ENCODE results near the gene SYNPO2.

SYNPO2 gene

GRCh38 chr4:118883861-118884260 is 4.8 kb upstream of the SYNPO2 start:
- no peak for DNase-seq

DNA sequence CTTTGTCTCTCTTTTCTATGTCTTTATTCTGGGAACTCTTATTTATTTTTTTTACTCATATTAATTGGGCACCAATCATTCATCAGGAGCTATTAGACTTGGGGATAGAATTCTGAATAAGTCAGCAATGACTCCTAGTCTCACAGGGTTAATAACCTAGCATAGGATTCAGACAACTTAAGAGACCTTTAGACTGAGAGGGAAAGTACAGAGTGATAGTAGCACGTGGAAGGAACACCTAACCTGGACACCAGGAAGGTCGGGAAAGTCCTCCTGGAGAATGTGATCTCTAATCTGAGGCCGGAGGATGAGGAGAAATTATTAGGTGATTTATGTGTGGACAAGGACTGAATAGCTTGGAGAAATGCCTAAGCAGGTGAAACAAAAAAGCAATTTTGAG is 3.9 kb upstream of the SYNPO2 start:
- no peak for DNase-seq

GRCh38 chr4:118889312-118889691 is 648 bp downstream of the SYNPO2 start:
- no peak for DNase-seq

- DNase-seq = no peak
These were observed 5.4 kb downstream of the SYNPO2 start for GRCh38 chr4:118894034-118894433.

GRCh38 chr4:118898221-118898620 is 9.6 kb downstream of the SYNPO2 start:
- no peak for DNase-seq

DNA sequence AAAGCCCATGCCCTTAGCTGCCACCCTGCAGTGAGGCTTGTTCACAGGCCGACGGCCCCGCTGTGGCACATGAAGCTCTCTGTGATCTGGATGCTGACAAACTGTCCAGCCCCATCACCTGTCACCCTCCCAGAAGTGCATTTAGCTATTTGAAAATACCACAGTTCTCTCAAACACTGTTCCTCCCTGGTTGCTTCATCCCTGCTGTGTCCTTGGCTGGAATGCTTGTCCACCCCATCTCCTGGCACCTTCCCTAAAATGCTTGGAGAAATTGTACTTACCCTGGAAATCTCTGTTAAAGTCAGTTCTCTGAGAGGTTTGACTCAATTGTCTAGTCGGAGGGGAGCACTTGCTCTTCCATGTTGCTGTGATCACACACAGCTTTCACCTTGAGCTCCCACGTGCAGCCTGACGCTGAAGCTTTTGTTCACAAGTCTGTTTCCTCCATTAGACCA is 10.1 kb downstream of the SYNPO2 start:
- DNase-seq = no peak

GRCh38 chr4:118904418-118904817 is 15.8 kb downstream of the SYNPO2 start:
- DNase-seq = no peak

DNA sequence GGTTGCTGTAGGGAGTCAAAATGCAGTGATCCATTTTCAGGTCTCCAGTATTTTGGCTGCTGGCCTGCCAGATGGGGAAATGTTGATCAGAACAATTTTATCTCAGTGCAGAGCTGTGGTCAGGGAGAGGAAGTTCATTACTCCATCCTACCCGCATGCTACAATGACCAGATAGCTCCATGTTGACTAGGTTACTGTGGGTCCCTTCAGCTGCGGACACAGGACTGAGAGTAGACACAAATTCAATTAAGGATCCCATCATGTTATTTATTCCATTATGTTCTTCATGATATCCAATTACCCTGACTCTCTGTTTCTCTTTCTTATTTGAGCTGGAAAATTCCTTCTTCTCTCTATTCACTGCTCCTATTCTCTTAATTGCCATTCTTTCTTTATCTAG is 16.3 kb downstream of the SYNPO2 start:
- no peak for DNase-seq

DNA sequence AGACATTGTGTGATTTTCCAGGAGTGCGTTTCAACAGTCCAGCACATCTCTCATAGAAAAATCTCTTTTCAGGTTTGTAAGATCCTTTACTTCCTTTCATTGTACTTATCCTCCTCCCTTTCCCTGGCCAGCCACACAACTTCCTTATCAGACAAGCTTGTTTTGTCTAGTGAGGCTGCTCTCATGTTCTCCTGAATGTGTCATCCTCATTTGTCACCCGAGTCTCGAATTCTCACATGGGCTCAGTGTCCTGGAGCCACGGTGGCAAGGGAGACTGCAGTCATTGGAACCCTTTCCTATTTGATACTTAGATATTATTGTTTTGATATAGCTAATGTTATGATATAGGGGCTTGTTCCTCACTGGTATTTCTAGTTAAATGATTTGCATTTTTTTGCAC is 16.9 kb downstream of the SYNPO2 start:
- DNase-seq = no peak

DNA sequence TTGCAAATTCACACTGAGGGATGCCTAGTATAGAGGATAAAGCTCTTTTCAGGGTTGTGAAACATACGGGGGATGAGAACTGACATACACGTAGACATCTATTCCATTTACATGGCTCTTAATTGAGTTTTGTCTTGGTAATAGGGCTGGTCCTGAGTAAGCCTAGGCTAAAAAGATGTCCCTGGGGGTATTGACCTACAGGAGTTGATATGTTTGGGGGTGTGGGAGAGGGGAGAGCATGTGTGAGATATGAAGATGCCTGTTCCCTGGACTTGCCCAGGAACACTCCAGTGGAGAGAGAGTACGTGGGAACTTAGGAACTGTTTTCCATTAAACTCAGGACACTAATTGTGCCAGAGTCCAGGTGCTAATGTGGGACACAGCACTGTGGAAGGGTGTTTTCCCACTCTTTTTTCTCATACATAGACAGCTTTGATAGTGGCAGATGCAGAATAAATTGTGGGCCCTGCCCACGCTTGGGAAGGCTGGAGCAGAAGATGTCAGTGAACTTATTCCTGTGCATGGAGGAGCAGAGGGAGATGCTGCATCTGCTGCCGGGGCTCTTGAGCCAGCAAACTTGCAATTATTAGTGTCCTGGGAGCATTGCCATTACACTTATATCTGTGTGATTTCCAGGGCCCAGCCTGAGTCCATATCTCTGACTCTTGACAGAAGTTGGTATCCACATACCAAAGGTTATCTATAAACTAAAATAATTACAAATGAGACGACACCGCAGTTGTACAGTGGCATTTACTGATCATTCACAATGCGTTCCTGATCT is 20.7 kb downstream of the SYNPO2 start:
- DNase-seq = no peak

DNA sequence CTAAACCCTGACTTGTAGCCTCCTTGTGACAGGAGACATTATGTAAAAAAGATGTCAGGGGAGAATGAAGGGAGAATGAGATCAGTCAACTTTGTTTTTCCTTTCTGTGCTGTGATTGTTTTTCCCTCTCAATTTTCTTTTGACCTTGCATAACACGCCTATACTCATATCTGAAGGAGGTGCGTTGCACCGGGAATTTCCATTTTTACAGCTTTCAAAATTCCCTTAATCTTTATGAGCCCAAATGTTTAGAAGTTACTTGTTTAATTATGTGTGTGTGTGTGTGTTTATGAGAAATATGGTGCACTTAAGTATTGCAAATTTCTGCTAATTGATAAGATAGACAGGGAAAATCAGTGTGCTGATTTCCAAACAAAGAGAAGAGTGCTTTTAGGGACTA is 21.6 kb downstream of the SYNPO2 start:
- DNase-seq = no peak

DNA sequence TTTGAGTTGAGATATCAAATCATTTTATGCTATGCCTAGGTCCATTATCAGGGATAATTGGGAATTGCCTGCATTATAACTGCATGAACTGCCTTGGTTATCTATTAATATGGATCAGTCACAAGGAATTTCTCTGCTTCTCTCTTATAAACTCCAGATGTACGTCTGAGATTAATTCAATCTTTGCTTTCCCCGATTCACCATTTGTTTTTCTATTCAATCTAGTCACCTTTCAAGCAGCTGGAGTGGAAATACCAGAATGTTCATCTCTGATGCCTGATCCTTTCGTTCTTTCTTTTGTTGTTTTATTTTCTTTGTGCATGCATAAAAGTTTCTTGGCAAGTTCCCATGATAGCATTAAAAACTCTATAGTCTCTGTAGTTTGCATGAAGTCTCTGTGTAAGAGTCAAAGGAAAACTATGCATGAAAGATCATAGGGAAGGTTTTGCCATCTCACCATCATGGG is 22.6 kb downstream of the SYNPO2 start:
- DNase-seq = no peak

GRCh38 chr4:118915468-118915867 is 26.8 kb downstream of the SYNPO2 start:
- no peak for DNase-seq

- DNase-seq = no peak
These were observed 28.1 kb downstream of the SYNPO2 start for GRCh38 chr4:118916691-118917289.

DNA sequence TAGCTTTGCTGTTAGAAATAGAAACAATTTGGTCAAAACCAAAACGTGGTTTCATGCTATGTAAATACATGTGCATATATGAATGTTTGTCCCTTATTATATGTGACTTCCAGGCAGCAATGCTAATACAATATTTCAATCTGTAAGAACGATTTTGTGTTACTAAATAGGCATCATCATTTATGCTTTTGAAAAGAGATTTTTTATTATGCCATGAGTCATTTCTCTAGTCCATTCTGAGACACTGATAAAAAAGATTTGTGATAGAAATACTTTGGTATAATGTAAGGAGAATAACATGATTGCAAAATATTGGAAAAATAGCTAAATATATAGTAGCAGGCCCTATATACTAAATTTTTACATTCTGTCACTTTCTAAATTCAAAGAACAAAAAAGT is 28.9 kb downstream of the SYNPO2 start:
- DNase-seq = no peak

- DNase-seq = no peak
These were observed 29.7 kb downstream of the SYNPO2 start for GRCh38 chr4:118918388-118918787.

- no peak for DNase-seq
These were observed 31.6 kb downstream of the SYNPO2 start for GRCh38 chr4:118920247-118920646.

DNA sequence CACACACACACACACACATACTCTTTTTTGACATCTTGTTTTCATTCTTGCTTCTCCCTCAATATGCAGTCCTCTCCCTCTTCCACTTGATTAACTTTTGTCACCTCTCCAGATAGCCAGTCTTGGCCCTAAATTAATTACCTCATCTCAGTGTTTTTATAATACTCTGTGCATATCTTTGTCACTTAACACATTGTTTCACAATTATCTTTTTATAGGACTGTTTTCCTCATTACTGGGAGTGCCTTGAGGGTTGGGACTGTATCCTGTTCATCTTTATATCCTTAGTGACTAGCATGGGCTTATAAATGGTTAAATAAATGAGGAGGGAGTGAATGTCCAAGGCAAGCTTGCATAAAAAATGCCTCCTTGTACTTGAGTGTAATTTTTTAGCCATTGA is 33.1 kb downstream of the SYNPO2 start:
- DNase-seq = no peak

DNA sequence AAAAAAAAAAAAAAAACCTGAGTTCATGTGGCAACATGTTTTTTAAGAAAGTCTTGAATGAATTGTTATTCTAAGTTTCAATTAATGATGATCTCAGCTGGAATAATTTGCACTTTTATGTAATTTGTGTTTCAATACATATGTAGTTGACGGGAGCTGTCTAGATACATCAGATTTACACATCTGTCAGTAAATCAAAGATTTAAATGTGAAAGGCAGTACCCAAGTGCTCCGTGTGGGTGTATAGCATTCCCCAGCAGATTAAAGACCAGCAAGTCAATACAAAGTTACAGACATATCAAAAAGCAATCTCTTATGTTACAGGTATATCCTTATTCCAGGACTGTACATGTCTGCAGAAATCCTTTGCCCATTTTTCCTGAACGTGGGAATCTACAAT is 35.2 kb downstream of the SYNPO2 start:
- DNase-seq = no peak

GRCh38 chr4:118927974-118928373 is 39.3 kb downstream of the SYNPO2 start:
- no peak for DNase-seq

- no peak for DNase-seq
These were observed 41.6 kb downstream of the SYNPO2 start for GRCh38 chr4:118930255-118930654.

DNA sequence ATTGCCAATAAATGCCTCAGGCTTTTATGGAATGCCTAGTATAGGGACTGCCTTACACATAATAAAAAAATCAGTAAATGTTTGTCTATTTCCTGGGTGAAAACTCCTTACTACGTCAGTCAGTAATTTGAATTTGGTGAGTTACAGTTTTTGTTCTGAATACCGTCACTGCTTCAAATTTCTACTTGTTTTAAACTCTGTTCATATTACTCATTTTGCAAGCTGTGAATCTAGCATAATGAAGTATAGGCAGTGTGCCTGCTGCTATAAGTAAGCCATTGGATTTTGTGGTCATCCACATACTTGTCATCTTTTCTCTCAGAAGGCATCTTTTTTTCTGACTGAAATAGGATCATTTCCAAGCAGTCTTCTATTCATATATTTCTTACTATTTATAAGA is 43.1 kb downstream of the SYNPO2 start:
- DNase-seq = no peak

GRCh38 chr4:118935819-118936218 is 47.2 kb downstream of the SYNPO2 start:
- DNase-seq = no peak

DNA sequence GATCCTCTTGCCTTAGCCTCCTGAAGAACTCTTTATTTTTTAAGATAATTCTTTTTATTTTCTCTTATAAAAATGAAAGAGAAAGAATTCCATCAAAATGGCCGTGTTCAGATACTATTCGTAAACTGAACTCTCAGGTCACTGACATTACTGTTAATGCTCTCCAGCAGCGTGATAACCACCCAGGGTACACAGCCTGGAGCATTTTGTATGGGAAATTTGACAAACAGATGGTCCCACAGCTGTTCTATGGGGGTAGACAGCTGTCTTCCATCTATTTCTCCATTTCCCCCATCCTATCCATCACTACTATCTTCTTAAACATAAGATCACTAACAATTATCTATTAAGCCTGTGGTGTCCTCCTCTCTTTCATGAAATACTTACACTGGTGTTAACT is 47.8 kb downstream of the SYNPO2 start:
- no peak for DNase-seq

Data from RPMI8226 (cell line).